K562 (cell line): ENCODE results near the gene CDKN2AIP.

Experiments used
- ARID4B ChIP-seq: sonication (generic); formaldehyde crosslinking; IDR thresholded peaks from 2 replicates; pipeline ENCODE4 v1.8.0; 2022; ENCODE audit warnings: mild to moderate bottlenecking, missing genetic modification reagents
- FOXM1 ChIP-seq, 2 experiments: fragments of 450-650 bp in 1 of 2; sonication (generic) in 1 of 2; formaldehyde crosslinking in 1 of 2; IDR thresholded peaks; 2 replicates each; pipeline versions ENCODE4 v1.6.1 to v1.9.0; 2017 to 2022; ENCODE audit warnings: low read depth in 2 of 2, mild to moderate bottlenecking in 2 of 2, missing genetic modification reagents in 1 of 2, moderate library complexity in 1 of 2
- MXD1 ChIP-seq: fragments of 250-450 bp; sonication (Bioruptor Pico); IDR thresholded peaks from 2 replicates; pipeline ENCODE4 v1.8.0; 2021; ENCODE audit warnings: borderline replicate concordance, mild to moderate bottlenecking, moderate library complexity; ENCODE audit not compliant: poor library complexity, severe bottlenecking
- MYC ChIP-seq, 2 experiments: fragments of 250-450 bp in 1 of 2; sonication (Bioruptor Pico) in 1 of 2; IDR thresholded peaks; 2 replicates each; pipeline versions ENCODE4 v1.5.1 to v1.6.1; 2012 to 2021; ENCODE audit warnings: low read depth in 2 of 2, borderline replicate concordance in 1 of 2, improper control_type of control experiment in 1 of 2, low read length in 1 of 2, mild to moderate bottlenecking in 1 of 2, moderate library complexity in 1 of 2
- SMARCA5 ChIP-seq: fragments of 450-650 bp; IDR thresholded peaks from 2 replicates; pipeline ENCODE4 v1.6.1; 2016
- SREBF2 ChIP-seq: sonication (generic); formaldehyde crosslinking; IDR thresholded peaks from 2 replicates; pipeline ENCODE4 v1.4.0; 2020; ENCODE audit warnings: mild to moderate bottlenecking, missing genetic modification reagents
- TAF1 ChIP-seq: IDR thresholded peaks from 2 replicates; pipeline ENCODE4 v1.6.1; 2011; ENCODE audit warnings: mild to moderate bottlenecking, low read length, moderate library complexity; ENCODE audit not compliant: insufficient read depth, control insufficient read depth, severe bottlenecking; ENCODE audit errors: extremely low read depth

GRCh38 chr4:183413234-183414200 lies 30.9 kb upstream of the CDKN2AIP start:
- TF ChIP-seq TAF1 (no peak), SREBF2 (no peak), SMARCA5 (no peak), FOXM1 (IDR thresholded peaks at IDR 0.05; ENCODE audit: low read depth) (no peak), FOXM1 (CRISPR knock-in tag; IDR thresholded peaks at IDR 0.05; ENCODE audit: low read depth) (no peak), MYC (IDR thresholded peaks at IDR 0.05; ENCODE audit: low read depth, low read length) (no peak), MYC (CRISPR knock-in tag; IDR thresholded peaks at IDR 0.05; ENCODE audit: borderline replicate concordance, low read depth) (no peak), MXD1 (CRISPR knock-in tag) (no peak), ARID4B (CRISPR knock-in tag) (no peak)
